Coronary artery (tissue), 2 donors: Measurements from ENCODE around the gene FERMT2.

ENCODE experiments used
- DNase-seq: peaks from one replicate; pipeline ENCODE4 v3.0.0-alpha.2; 2017; ENCODE audit warnings: low spot score
- H3K27ac ChIP-seq, 2 donors: fragments of 200-600 bp; sonication (generic); one replicate each; pipeline ENCODE4 v1.5.1; 2016 to 2019
- H3K4me3 ChIP-seq: fragments of 200-600 bp; sonication (generic); 2 replicates; pipeline ENCODE4 v1.5.1; 2016; ENCODE audit warnings: mild to moderate bottlenecking, moderate library complexity
- TF ChIP-seq, protein P1 (sequence below): fragments of 200-600 bp; sonication (generic); IDR thresholded peaks from one replicate; pipeline ENCODE4 v1.5.1; 2019; ENCODE audit warnings: antibody characterized with exemption

The FERMT2 gene

DNA sequence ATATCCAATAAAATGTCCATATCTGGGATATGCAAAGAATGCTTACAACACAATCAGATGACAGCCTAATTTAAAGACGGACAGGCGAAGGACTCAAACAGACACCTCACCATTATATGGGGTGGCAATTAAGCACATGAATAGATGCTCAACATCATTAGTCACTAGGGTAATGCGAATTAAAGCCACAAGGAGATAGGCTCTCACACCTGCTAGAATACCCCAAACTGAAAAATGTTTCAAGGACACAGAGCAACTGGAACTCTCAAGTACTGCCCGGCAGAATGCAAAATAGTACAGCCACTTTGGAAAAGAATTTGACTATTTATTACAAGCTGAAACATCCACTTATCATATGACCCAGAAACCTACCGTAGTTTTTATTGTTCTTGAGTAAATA is 42.9 kb downstream of the FERMT2 start:
- TF ChIP-seq, protein P1, sequence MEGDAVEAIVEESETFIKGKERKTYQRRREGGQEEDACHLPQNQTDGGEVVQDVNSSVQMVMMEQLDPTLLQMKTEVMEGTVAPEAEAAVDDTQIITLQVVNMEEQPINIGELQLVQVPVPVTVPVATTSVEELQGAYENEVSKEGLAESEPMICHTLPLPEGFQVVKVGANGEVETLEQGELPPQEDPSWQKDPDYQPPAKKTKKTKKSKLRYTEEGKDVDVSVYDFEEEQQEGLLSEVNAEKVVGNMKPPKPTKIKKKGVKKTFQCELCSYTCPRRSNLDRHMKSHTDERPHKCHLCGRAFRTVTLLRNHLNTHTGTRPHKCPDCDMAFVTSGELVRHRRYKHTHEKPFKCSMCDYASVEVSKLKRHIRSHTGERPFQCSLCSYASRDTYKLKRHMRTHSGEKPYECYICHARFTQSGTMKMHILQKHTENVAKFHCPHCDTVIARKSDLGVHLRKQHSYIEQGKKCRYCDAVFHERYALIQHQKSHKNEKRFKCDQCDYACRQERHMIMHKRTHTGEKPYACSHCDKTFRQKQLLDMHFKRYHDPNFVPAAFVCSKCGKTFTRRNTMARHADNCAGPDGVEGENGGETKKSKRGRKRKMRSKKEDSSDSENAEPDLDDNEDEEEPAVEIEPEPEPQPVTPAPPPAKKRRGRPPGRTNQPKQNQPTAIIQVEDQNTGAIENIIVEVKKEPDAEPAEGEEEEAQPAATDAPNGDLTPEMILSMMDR, result no peak
- no peak for DNase-seq
- no peak overlapping the region for H3K4me3 ChIP-seq
- peak overlapping the region in 1 of 2 donors; percentile 43 for H3K27ac ChIP-seq

DNA sequence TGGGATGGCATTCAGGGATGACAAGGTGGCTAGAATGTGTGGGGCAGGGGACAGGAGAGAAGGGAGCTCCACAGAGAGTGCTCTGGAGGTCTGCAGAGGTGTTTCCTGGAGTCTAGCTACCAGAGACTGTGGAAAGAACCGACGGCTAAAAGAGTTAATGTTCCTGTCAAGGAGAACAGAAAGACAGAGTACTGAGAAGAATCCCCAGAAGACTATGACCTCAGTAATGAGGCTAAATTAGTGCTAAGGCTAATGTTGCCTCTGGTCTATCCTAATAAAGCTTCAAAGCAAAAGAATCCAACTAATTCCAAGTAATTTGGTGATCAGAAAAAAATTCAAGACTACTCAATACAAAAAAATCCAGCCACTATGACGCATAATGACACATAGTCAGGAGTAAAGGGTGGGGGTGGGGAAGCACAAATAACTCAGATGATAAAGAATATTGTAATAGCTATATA is 44.7 kb downstream of the FERMT2 start:
- DNase-seq, result no peak
- peak overlapping the region; percentile 14 for H3K4me3 ChIP-seq
- H3K27ac ChIP-seq, result peak overlapping the region; percentile 50 to 64
- TF ChIP-seq, protein P1, result no peak

DNA sequence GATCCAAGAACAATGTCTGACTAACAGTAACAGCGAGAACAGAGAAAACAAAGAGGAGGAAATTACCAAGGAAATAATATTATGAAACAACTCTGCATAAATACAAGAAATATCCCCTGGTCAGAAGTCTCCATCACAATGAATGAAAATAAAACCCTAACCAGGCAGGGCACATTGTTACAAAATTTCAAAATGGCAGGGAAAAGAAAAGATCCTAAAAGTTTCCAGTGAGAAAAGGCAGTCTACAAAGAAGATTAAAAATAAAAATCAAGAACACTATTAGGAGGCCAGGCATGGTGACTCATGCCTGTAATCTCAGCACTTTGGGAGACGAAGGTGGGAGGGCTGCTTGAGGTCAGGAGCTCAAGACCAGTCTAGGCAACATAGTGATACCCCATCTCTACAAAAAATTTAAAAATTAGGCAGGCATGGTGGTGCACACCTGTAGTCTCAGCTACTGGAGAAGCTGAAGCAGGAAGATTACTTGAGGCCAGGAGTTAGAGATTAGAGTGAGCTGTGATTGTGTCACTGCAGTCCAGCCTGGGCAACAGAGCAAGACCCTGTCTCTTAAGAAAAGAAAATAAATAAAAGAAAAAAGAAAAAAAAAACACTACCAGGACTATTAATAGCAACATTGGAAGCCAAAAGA is 47.8 kb downstream of the FERMT2 start:
- H3K27ac ChIP-seq, result peak overlapping the region; percentile 61 to 73
- no peak for DNase-seq
- TF ChIP-seq, protein P1, result no peak

DNA sequence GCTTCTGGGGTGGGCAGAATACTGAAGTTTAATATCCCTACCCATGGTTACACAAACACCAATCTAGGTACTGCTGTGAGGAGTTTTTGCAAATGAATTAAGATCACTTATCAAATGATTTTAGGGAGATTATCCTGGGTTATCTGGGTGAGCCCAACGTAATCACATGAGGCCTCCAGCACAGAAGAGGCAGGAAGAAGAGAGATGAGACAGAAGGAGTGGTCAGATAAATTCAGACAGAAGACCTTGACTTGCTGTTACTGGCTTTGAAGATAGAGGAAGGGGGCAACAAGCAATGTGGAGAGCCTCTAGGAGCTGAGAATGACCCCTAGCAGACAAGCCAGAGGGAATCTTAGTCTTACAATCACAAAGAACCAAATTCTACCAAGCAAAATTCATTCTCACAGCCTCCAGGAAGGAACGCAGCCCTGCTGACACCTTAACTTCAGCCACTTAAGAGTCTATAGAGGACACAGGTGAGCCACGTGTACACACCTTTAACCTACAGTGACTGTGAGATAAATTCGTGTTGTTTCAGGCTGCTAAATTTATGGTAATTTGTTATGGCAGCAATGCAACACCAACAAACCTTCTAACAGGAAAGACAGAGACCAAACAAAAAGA is 49.4 kb downstream of the FERMT2 start:
- H3K27ac ChIP-seq, result peak overlapping the region in 1 of 2 donors; percentile 7
- TF ChIP-seq, protein P1, result no peak
- H3K4me3 ChIP-seq, result no peak overlapping the region
- no peak for DNase-seq

More for the DNA sequence above, 47.8 kb downstream of the FERMT2 start:
- no peak overlapping the region for H3K4me3 ChIP-seq

DNA sequence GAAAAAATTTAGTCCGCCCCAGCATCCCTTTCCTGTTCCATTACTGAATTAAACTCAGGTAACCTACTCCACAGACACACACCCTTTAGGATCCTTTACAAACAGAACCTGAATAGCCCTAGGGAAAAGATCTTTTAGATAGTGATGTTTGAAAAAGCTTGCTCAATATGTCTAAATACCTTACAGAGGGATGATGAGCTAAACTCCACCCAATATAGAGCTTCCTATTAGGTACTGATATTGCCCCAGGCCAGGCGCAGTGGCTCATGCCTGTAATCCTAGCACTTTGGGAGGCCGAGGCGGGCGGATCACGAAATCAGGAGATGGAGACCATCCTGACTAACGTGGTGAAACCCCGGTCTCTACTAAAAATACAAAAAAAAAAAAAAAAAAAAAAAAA is 50.1 kb downstream of the FERMT2 start:
- Histone ChIP-seq H3K27ac (no peak overlapping the region), H3K4me3 (no peak overlapping the region)
- TF ChIP-seq, protein P1, result no peak
- no peak for DNase-seq

DNA sequence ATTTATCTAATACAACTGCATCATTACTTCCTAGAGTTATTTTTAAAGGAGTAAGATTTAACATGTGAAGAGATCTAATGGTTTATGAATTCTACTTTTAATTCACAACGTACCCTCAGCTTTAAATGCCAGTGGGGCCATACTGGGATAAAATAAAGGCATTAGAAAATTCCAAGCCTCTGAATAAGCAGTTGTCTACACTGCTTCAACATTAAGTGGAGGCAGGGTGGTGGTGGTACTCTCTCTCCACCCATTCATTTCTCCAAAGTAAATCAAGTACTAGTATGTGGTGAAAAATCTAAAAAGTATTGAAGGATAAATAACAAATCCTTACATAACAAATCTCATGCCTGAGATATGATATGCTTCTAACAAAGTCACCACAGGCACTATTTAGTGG is 52.4 kb downstream of the FERMT2 start:
- no peak for DNase-seq
- TF ChIP-seq, protein P1, result no peak
- Histone ChIP-seq H3K4me3 (no peak overlapping the region), H3K27ac (peak overlapping the region in 1 of 2 donors; percentile 3)

DNA sequence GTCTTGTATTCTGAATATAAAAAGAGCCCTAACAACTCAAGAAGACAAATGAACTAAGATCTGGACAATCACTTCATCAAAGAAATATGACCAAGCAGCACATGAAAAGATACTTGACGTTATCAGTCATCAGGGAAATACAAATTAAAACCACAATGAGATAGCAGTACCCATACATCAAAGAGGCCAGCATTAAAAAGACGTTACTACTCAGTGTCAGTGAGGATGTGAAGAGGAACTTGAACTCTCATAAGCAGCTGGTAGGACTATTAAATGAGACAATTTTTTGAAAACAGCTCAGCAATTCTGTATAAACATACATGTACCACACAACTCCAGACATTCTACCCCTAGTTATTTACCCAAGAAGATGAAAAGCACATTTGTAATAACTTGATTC is 55.9 kb downstream of the FERMT2 start:
- TF ChIP-seq, protein P1, result no peak
- DNase-seq, result no peak
- Histone ChIP-seq H3K27ac (no peak overlapping the region), H3K4me3 (no peak overlapping the region)
